ENCODE results near the gene HCFC1. TPM values are rescaled to one million over a fixed set of nuclear protein-coding genes. Genes with fewer than 3 reads are reported as not detected.

HCFC1 gene
- total and polyA plus RNA-seq, 9 of the 15 experiments (the other 6 are each of a cell fraction or from before 2014, with no cell fraction given) = 2.8 to 133 (median 17.1) TPM

DNA sequence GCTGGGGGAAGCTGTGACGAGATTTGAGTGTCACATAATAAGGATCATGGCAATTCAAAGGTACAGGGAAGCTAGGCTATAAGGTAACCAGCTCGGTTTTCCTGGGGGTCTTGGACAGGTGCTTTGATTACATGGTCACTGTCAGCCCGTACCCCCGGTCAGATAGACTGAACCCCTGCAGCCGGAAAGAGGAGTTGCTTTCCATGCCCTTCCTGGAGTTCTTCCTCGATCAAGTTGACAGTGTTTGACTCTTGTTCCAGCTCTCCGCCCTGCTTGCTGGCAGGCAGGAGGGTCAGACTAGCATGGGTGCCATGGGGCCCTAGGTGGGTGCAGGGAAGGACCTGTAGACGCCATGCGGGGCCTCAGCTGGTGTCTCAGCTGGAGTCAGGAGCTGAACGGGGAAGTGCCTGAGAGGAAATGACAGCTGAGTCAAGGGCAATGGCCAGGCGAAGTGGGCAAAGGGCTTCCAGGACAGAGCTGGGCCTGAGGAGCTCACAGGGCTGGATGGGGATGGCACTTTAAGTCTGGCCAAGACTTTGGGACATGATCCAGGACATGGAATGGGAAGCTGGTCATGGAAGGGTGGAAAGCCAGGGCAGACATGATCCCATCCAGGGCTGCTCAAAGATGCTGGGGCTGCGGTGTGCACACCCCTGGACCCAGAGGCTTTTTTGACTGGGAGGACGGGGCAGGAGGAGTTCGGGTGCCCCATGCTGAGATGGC, 2.5 kb upstream of the HCFC1 start:
- in situ Hi-C loops (cut with MboI) (no loop called here), intact Hi-C loops (cut with micrococcal nuclease) (no loop called here)
- no peaks in the 10 kb centered on the region for H3K9me3 ChIP-seq (replicated peaks; ENCODE audit: control insufficient read depth, insufficient read depth, low read depth, low read length)
- H3K27me3 ChIP-seq (ENCODE audit: control insufficient read depth in 2 of 2, insufficient read depth in 2 of 2, low read length in 2 of 2) = no peaks in the 10 kb centered on the region
- no peak for DNase-seq (ENCODE audit: extremely low read depth in 1 of 4, low spot score in 3 of 4)
- ChIA-PET POLR2A (interaction anchor here (0.5 to 1.0 kb wide), 5 partner anchors 10 to 272 kb away, joined by 3 to 4 read pairs (median 3); partner anchors contain the start of genes IDH3G and SSR4), CTCF (ENCODE audit: low intra/inter-chr PET ratio) (no interaction called here)
- H3K9me1 ChIP-seq (ENCODE audit: control insufficient read depth, insufficient read depth, low read length) = no peaks in the 10 kb centered on the region
- H4K20me1 ChIP-seq (replicated peaks; ENCODE audit: control insufficient read depth, insufficient read depth, low read length) = peaks cover 7% of the 10 kb centered on the region
- peak overlapping the region; percentile 43 for H2AFZ ChIP-seq (ENCODE audit: low read depth, low read length)
- WGBS (ENCODE audit: insufficient coverage, low coverage, missing lambda C conversion rate) = 63% methylated on average over 8 of the region's 14 CpGs
- H3K9ac ChIP-seq (ENCODE audit: insufficient read depth in 1 of 2, low read depth in 2 of 2, low read length in 2 of 2) = peak overlapping the region; percentile 99 to 100
- peak overlapping the region; percentile 100 for H3K27ac ChIP-seq (ENCODE audit: extremely low read depth, low read depth, low read length)
- no peak for FAIRE-seq
- peak overlapping the region; percentile 84 for H3K4me3 ChIP-seq
- H3K4me1 ChIP-seq (replicated peaks in 1 of 2; ENCODE audit: control insufficient read depth in 2 of 2, insufficient read depth in 2 of 2, low read length in 2 of 2) = peaks cover 13 to 34% of the 10 kb centered on the region in 2 experiments; a peak in 4 of 5 replicates
- H3K36me3 ChIP-seq (ENCODE audit: control insufficient read depth, insufficient read depth, low read length) = peaks cover 7% of the 10 kb centered on the region; the same call in 2 of the 3 replicates
- no TSS peak for BruUV-seq (replicated peaks)
- peak overlapping the region; percentile 91 for H3K4me2 ChIP-seq (ENCODE audit: insufficient read depth, low read length)
- peaks cover 44% of the 10 kb centered on the region for H3K79me2 ChIP-seq (ENCODE audit: control insufficient read depth, insufficient read depth, low read length)
- no peak for ATAC-seq
- TF ChIP-seq NCOA1 (IDR thresholded peaks at IDR 0.05; ENCODE audit: low read depth) (no peak), TGIF2 (CRISPR knock-in tag; IDR thresholded peaks at IDR 0.05) (no peak), DACH1 (IDR thresholded peaks at IDR 0.05; ENCODE audit: partially characterized antibody) (no peak), KHSRP (IDR thresholded peaks at IDR 0.05) (no peak), EGR1 (conservative IDR thresholded peaks at IDR 0.05) (no peak), TAF1 (IDR thresholded peaks at IDR 0.05; ENCODE audit: control insufficient read depth, extremely low read depth, insufficient read depth, low read length, severe bottlenecking) (no peak), ATF7 (IDR thresholded peaks at IDR 0.05) (no peak), MBD1 (CRISPR knock-in tag; IDR thresholded peaks at IDR 0.05) (no peak), CBX8 (IDR thresholded peaks at IDR 0.05; ENCODE audit: borderline replicate concordance, extremely low read depth, low read depth, low read length, poor library complexity, severe bottlenecking) (no peak), GTF2E2 (tag; IDR thresholded peaks at IDR 0.05) (no peak), POLR2B (IDR thresholded peaks at IDR 0.05; ENCODE audit: low read depth, partially characterized antibody) (no peak), HNRNPUL1 (IDR thresholded peaks at IDR 0.05; ENCODE audit: low read length) (no peak), SPI1 (IDR thresholded peaks at IDR 0.05; ENCODE audit: borderline replicate concordance, low read depth, low read length) (peak; percentile 48; the same call in 1 of the 2 replicates), RB1 (IDR thresholded peaks at IDR 0.05; ENCODE audit: low read depth) (no peak)
- TF ChIP-seq, protein P1, sequence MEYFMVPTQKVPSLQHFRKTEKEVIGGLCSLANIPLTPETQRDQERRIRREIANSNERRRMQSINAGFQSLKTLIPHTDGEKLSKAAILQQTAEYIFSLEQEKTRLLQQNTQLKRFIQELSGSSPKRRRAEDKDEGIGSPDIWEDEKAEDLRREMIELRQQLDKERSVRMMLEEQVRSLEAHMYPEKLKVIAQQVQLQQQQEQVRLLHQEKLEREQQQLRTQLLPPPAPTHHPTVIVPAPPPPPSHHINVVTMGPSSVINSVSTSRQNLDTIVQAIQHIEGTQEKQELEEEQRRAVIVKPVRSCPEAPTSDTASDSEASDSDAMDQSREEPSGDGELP (CRISPR knock-in tag; IDR thresholded peaks at IDR 0.05; ENCODE audit: borderline replicate concordance) = peak; percentile 58; the same call in 1 of the 2 replicates
- TF ChIP-seq, protein P2, sequence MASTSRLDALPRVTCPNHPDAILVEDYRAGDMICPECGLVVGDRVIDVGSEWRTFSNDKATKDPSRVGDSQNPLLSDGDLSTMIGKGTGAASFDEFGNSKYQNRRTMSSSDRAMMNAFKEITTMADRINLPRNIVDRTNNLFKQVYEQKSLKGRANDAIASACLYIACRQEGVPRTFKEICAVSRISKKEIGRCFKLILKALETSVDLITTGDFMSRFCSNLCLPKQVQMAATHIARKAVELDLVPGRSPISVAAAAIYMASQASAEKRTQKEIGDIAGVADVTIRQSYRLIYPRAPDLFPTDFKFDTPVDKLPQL (IDR thresholded peaks at IDR 0.05; ENCODE audit: extremely low read depth, insufficient read length) = no peak
- TF ChIP-seq, protein P3, sequence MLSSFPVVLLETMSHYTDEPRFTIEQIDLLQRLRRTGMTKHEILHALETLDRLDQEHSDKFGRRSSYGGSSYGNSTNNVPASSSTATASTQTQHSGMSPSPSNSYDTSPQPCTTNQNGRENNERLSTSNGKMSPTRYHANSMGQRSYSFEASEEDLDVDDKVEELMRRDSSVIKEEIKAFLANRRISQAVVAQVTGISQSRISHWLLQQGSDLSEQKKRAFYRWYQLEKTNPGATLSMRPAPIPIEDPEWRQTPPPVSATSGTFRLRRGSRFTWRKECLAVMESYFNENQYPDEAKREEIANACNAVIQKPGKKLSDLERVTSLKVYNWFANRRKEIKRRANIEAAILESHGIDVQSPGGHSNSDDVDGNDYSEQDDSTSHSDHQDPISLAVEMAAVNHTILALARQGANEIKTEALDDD (IDR thresholded peaks at IDR 0.05) = no peak
